Stomach (tissue), 4 donors: ENCODE results near the gene LRRC27.

Experiments used
- CTCF ChIP-seq, 7 experiments: fragments of 450-650 bp in 4 of 7; fragments of 200-600 bp in 3 of 7; sonication (generic) in 3 of 7; IDR thresholded peaks; one replicate each; pipeline ENCODE4 v1.5.1; 2016 to 2019; ENCODE audit warnings: antibody characterized with exemption in 7 of 7, control low read depth in 2 of 7, mild to moderate bottlenecking in 1 of 7
- EP300 ChIP-seq: sonication (generic); formaldehyde crosslinking; IDR thresholded peaks from one replicate; pipeline ENCODE4 v1.6.1; 2017; ENCODE audit warnings: antibody characterized with exemption
- POLR2A ChIP-seq, 4 donors: fragments of 450-650 bp; IDR thresholded peaks; one replicate each; pipeline ENCODE4 v1.6.1; 2016; ENCODE audit warnings: antibody characterized with exemption in 4 of 4, control low read depth in 2 of 4, mild to moderate bottlenecking in 1 of 4, moderate library complexity in 1 of 4
- POLR2AphosphoS5 ChIP-seq, 3 donors: sonication (generic); formaldehyde crosslinking; IDR thresholded peaks; one replicate each; pipeline ENCODE4 v1.6.1; 2016; ENCODE audit warnings: antibody characterized with exemption in 3 of 3

- no peak for TF ChIP-seq CTCF (IDR thresholded peaks at IDR 0.05)
- TF ChIP-seq POLR2A (IDR thresholded peaks at IDR 0.05): no peak
- TF ChIP-seq EP300: no peak
- no peak for TF ChIP-seq POLR2AphosphoS5 (IDR thresholded peaks at IDR 0.05)
Measured at GRCh38 chr10:132392811-132393694, 61.1 kb downstream of the LRRC27 start.
